ENCODE data around the gene PANX2. TPM values are rescaled to one million over a fixed set of nuclear protein-coding genes. Genes with fewer than 3 reads are reported as not detected.
A peak's percentile ranks its signal among the peaks of the same experiment; 100 is the strongest.

Gene PANX2
- polyA plus RNA-seq, 1 experiment = 1.4 TPM

GRCh38 chr22:50169774-50170341 lies 673 bp upstream of the PANX2 start:
- Histone ChIP-seq H3K27me3 (ENCODE audit: control insufficient read depth, insufficient read depth, low read length) (no peaks in the 10 kb centered on the region), H3K4me3 (ENCODE audit: low read depth, low read length) (peak overlapping the region; percentile 46), H3K36me3 (ENCODE audit: control insufficient read depth, insufficient read depth, low read length) (peaks cover 1% of the 10 kb centered on the region; the same call in 1 of the 2 replicates)
- TF ChIP-seq CTCF (IDR thresholded peaks at IDR 0.05; ENCODE audit: insufficient read depth, low read depth, low read length) = no peak
- DNase-seq (ENCODE audit: low read depth) = no peak
- CTCF ChIA-PET = no interaction called here
- POLR2A ChIA-PET = no interaction called here

GRCh38 chr22:50171319-50171964 lies 911 bp downstream of the PANX2 start:
- peak overlapping the region; percentile 46 for H3K4me3 ChIP-seq (ENCODE audit: low read depth, low read length)
- ChIA-PET POLR2A (interaction anchor here (0.9 kb wide), 1 partner anchor 13 kb away, joined by 3 read pairs; no protein-coding TSS in a partner anchor), CTCF (no interaction called here)

DNA sequence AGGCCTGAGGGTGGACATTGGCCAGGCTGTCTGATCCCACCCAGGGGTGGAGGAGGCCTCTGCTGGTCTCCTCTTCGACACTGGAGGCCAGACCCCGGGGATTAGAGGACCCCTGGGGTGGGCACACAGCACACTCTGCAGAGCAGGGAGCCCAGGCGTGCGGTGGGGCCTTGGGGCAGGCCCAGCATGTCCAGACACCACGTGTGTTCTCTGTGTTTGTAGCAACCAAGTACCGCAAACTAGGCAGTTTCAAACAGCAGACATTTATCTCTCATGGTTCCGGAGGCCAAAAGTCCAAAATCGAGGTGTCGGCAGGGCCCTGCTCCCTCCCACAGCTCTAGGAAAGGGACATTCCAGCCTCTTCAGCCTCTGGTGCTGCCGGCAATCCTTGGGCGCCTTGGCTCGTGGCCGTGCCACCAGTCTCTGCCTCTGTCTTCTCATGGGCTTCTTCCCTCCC lies 1.5 kb downstream of the PANX2 start:
- Histone ChIP-seq H3K4me3 (ENCODE audit: low read depth, low read length) (no peak overlapping the region), H3K36me3 (ENCODE audit: control insufficient read depth, insufficient read depth, low read length) (no peaks in the 10 kb centered on the region), H3K27me3 (ENCODE audit: control insufficient read depth, insufficient read depth, low read length) (no peaks in the 10 kb centered on the region)
- POLR2A ChIA-PET = no interaction called here
- no peak for DNase-seq (ENCODE audit: low read depth)
- TF ChIP-seq CTCF (IDR thresholded peaks at IDR 0.05; ENCODE audit: insufficient read depth, low read depth, low read length) = no peak
- CTCF ChIA-PET = no interaction called here

More at GRCh38 chr22:50171319-50171964, 911 bp downstream of the PANX2 start:
- no peak for DNase-seq (ENCODE audit: low read depth)
- Histone ChIP-seq H3K27me3 (ENCODE audit: control insufficient read depth, insufficient read depth, low read length) (no peaks in the 10 kb centered on the region), H3K36me3 (ENCODE audit: control insufficient read depth, insufficient read depth, low read length) (no peaks in the 10 kb centered on the region)
- no peak for TF ChIP-seq CTCF (IDR thresholded peaks at IDR 0.05; ENCODE audit: insufficient read depth, low read depth, low read length)

GRCh38 chr22:50173311-50173982 lies 2.9 kb downstream of the PANX2 start:
- ChIA-PET CTCF (no interaction called here), POLR2A (no interaction called here)
- no peaks in the 10 kb centered on the region for H3K36me3 ChIP-seq (ENCODE audit: control insufficient read depth, insufficient read depth, low read length)
- H3K4me3 ChIP-seq (ENCODE audit: low read depth, low read length) = no peak overlapping the region
- H3K27me3 ChIP-seq (ENCODE audit: control insufficient read depth, insufficient read depth, low read length) = no peaks in the 10 kb centered on the region
- TF ChIP-seq CTCF (IDR thresholded peaks at IDR 0.05; ENCODE audit: insufficient read depth, low read depth, low read length) = no peak
- DNase-seq (ENCODE audit: low read depth) = no peak

DNA sequence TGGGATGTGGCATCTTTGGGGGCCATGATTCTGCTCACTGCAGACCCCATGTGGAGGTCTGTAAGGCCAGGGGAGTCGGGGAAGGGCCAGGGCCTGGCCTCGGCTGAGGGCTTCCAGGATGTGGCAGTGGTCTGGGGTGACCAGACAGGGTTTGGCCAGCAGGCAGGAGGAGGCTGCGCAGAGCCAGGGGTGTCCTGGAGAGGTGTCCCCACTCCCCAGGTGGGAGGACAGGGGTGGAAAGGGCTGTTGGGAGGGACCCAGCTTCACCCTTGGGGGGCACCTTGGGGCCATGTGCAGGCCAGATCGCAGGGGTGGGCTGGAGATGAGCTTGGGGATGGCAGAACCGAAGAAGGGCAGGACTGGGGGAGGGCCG lies 3.4 kb downstream of the PANX2 start:
- POLR2A ChIA-PET = no interaction called here
- no peak for TF ChIP-seq CTCF (IDR thresholded peaks at IDR 0.05; ENCODE audit: insufficient read depth, low read depth, low read length)

More for the DNA sequence above, 3.4 kb downstream of the PANX2 start:
- no peaks in the 10 kb centered on the region for H3K27me3 ChIP-seq (ENCODE audit: control insufficient read depth, insufficient read depth, low read length)
- no peak for DNase-seq (ENCODE audit: low read depth)
- H3K36me3 ChIP-seq (ENCODE audit: control insufficient read depth, insufficient read depth, low read length) = no peaks in the 10 kb centered on the region
- H3K4me3 ChIP-seq (ENCODE audit: low read depth, low read length) = no peak overlapping the region
- CTCF ChIA-PET = no interaction called here
